Lower lobe of right lung (tissue), 2 donors: ENCODE data around the gene TAPBPL. TPM values are rescaled to one million over a fixed set of nuclear protein-coding genes. Genes with fewer than 3 reads are reported as not detected.

Experiments used
- ATAC-seq, 2 donors: fragments of 200-7000 bp; cut with Tn5 transposase; one replicate each; pipeline ENCODE4 v1.9.1; 2020 to 2022; ENCODE audit warnings: mild to moderate bottlenecking in 2 of 2, moderate library complexity in 2 of 2
- DNase-seq: peaks from one replicate; pipeline ENCODE4 v3.0.0-alpha.2; 2020
- H3K27ac ChIP-seq: fragments of 200-600 bp; one replicate; pipeline ENCODE4 v1.8.0; 2022
- H3K27me3 ChIP-seq: fragments of 200-600 bp; one replicate; pipeline ENCODE4 v1.8.0; 2022; ENCODE audit warnings: low read depth
- H3K36me3 ChIP-seq: fragments of 200-600 bp; one replicate; pipeline ENCODE4 v1.8.0; 2022; ENCODE audit warnings: mild to moderate bottlenecking
- H3K4me1 ChIP-seq: fragments of 200-600 bp; one replicate; pipeline ENCODE4 v1.8.0; 2022
- H3K4me3 ChIP-seq: fragments of 200-600 bp; one replicate; pipeline ENCODE4 v1.8.0; 2022; ENCODE audit warnings: mild to moderate bottlenecking
- H3K9me3 ChIP-seq: fragments of 200-600 bp; one replicate; pipeline ENCODE4 v1.8.0; 2022
- intact Hi-C: fragments of 100-400 bp; cut with DNase I; formaldehyde crosslinking; loops from one replicate; pipeline ENCODE4 v1.11.0; 2022
- total RNA-seq: library from RNA; stranded (reverse); fragmentation: NEBNext Ultra II Directional; extraction: Animal tissue kit (Norgen Biotek cat#: 25700); gene quantifications from one replicate; pipeline ENCODE4 v1.2.1, GENCODE V29; 2021
- TF ChIP-seq, protein P1 (sequence below): fragments of 200-600 bp; IDR thresholded peaks from one replicate; pipeline ENCODE4 v1.8.0; 2022; ENCODE audit warnings: antibody characterized with exemption, mild to moderate bottlenecking
- donor health status: DM: no; HTN: yes; CAD: no; lungs with severe emphysema.

Gene TAPBPL
- total RNA-seq, 1 donor from 2014 or later = 32.4 TPM

DNA sequence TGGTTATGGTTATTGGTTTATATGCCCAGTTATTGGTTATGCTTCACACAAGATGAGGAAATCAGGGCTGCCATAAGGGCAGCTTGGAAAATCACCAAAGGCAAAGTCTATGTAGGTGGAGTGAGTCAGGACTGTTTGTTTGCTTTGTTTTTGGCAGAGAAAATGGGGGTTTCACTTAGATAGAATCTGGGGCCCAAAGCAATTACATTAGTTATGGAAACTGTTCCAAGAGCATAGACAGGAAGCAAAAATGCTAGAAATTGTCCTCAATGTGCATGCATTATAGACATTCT, 16.4 kb downstream of the TAPBPL start:
- no peak for DNase-seq
- H3K27me3 ChIP-seq = no peaks in the 10 kb centered on the region
- no peaks in the 10 kb centered on the region for H3K9me3 ChIP-seq
- no peak overlapping the region for H3K4me3 ChIP-seq
- H3K4me1 ChIP-seq = peaks cover 56% of the 10 kb centered on the region
- peaks cover 41% of the 10 kb centered on the region for H3K36me3 ChIP-seq
- ATAC-seq = no peak
- H3K27ac ChIP-seq = no peak overlapping the region
- TF ChIP-seq, protein P1, sequence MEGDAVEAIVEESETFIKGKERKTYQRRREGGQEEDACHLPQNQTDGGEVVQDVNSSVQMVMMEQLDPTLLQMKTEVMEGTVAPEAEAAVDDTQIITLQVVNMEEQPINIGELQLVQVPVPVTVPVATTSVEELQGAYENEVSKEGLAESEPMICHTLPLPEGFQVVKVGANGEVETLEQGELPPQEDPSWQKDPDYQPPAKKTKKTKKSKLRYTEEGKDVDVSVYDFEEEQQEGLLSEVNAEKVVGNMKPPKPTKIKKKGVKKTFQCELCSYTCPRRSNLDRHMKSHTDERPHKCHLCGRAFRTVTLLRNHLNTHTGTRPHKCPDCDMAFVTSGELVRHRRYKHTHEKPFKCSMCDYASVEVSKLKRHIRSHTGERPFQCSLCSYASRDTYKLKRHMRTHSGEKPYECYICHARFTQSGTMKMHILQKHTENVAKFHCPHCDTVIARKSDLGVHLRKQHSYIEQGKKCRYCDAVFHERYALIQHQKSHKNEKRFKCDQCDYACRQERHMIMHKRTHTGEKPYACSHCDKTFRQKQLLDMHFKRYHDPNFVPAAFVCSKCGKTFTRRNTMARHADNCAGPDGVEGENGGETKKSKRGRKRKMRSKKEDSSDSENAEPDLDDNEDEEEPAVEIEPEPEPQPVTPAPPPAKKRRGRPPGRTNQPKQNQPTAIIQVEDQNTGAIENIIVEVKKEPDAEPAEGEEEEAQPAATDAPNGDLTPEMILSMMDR = no peak
- intact Hi-C loops = no loop called here

DNA sequence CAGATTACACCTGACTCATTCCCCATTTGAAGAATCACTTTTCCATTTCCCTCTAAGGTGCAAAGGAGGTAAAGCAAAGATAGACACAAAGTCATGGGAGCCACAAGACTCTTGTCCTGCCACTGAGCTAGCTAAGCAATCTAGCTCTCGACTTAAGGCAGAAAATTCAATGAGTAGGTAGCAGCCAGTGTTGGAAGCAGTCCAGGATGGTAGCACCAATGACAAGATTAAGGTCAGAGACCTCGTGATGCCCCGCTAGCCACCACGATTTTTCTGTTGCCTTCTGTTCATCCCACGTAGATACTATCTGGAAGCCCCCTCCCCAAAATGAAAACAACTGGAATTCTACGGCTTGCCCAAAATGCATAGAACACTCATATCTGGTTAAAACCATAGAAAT, 17.2 kb downstream of the TAPBPL start:
- H3K4me3 ChIP-seq = peak overlapping the region; percentile 87
- no peak overlapping the region for H3K27ac ChIP-seq
- intact Hi-C loops = no loop called here
- DNase-seq (no peak), ATAC-seq (no peak)
- peaks cover 33% of the 10 kb centered on the region for H3K36me3 ChIP-seq
- peaks cover 47% of the 10 kb centered on the region for H3K4me1 ChIP-seq
- no peaks in the 10 kb centered on the region for H3K9me3 ChIP-seq
- TF ChIP-seq, protein P1 = no peak
- no peaks in the 10 kb centered on the region for H3K27me3 ChIP-seq

- H3K4me3 ChIP-seq = peak overlapping the region; percentile 87
- peaks cover 40% of the 10 kb centered on the region for H3K4me1 ChIP-seq
- H3K9me3 ChIP-seq = no peaks in the 10 kb centered on the region
- DNase-seq (no peak), ATAC-seq (no peak)
- intact Hi-C loops = no loop called here
- peak overlapping the region; percentile 93 for H3K27ac ChIP-seq
- TF ChIP-seq, protein P1 = no peak
- peaks cover 26% of the 10 kb centered on the region for H3K36me3 ChIP-seq
- H3K27me3 ChIP-seq = no peaks in the 10 kb centered on the region
Observed at GRCh38 chr12:6469609-6470374, 17.9 kb downstream of the TAPBPL start.

- Histone ChIP-seq H3K4me1 (peaks cover 35% of the 10 kb centered on the region), H3K27ac (peak within 1 kb of the TSS; percentile 93), H3K4me3 (peak within 1 kb of the TSS; percentile 87), H3K9me3 (no peaks in the 10 kb centered on the region), H3K27me3 (no peaks in the 10 kb centered on the region), H3K36me3 (peaks cover 20% of the 10 kb centered on the region)
- peak; percentile 99 for DNase-seq
- peak; percentile 98 to 99 for ATAC-seq
- TF ChIP-seq, protein P1 = no peak
- intact Hi-C loops = no loop called here
Observed at GRCh38 chr12:6470375-6471163, 18.7 kb downstream of the TAPBPL start, which contains the start of gene VAMP1. VAMP1 (minus strand) TSS chr12:6470677; CDS start chr12:6470531, 146 bp downstream.

DNA sequence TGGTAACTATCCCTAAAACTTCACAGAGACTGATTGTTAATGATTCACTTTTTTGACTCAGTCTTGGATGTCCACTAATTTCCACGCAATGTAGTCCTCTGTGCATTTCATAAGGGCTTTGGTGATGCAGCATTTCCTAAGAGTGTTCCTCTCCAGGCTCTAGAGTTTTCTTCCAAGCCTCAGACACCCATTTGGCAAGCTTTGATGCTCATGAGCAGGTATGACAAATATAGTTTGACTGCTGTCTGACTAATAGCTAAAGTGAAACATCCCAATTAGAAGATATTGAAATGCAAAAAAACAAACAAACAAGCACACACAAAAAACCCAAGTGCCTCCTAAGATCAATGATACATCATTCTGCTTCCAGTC, 20.1 kb downstream of the TAPBPL start:
- Histone ChIP-seq H3K36me3 (peaks cover 6% of the 10 kb centered on the region), H3K27ac (no peak overlapping the region), H3K9me3 (no peaks in the 10 kb centered on the region), H3K4me1 (peaks cover 28% of the 10 kb centered on the region), H3K4me3 (no peak overlapping the region), H3K27me3 (no peaks in the 10 kb centered on the region)
- TF ChIP-seq, protein P1 = no peak
- ATAC-seq (no peak), DNase-seq (no peak)
- intact Hi-C loops = no loop called here
